ENCODE measurements around the gene INAFM2.
A peak's percentile ranks its signal among the peaks of the same experiment; 100 is the strongest.

INAFM2 gene

DNA sequence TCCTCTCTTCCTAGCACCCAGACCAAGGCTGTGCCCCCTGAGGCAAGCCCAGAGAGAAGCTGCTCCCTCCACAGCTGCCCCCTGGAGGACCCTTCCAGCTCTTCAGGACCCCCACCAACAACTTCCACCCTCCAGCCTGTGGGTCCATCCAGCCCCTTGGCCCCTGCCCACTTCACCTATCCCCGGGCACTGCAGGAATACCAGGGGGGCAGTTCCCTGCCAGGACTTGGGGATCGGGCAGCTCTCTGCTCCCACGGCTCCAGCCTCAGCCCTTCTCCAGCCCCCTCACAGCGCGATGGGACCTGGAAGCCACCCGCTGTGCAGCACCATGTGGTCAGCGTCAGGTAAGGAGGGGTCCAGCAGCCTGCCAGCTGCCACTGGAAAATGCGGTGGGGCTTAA, 40.1 kb downstream of the INAFM2 start:
- DNase-seq (ENCODE audit: low read depth in 3 of 3) = no peak

DNA sequence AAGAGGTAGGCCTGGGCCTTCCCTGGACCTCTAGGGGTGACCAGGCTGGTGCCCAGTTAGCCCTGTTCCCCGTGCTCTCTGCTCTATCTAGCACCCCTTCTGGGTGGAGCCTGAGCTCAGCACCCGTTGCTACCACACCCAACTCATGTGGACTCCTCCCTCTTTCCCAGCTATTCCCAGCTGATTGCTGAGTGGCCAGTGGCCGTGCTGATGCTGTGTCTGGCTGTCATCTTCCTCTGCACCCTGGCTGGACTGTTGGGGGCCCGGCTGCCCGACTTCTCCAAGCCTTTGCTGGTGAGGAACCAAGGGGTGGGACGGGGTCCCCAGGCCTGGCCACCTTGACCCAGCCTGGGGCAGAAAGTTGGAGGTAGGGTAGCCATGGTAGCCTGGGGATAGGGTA, 40.8 kb downstream of the INAFM2 start:
- no peak for DNase-seq (ENCODE audit: low read depth in 3 of 3)

DNA sequence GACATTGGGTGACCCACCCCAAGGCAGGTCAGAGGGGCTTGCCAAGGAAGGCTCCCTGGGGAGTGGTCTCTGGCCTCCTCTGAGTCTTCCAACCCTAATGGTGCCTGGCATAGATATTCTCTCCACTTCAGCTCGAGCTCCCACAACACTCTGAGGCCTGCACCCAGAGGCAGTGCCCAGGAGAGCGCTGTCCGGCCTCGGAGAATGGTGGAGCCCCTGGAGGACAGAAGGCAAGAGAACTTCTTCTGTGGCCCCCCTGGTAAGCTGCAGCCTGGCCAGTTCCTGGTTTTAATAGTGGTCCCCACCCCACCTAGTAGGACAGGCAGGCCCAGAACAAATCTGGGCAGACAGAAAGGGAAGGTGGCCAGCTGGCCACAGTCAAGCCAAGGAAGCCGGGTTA, 41.5 kb downstream of the INAFM2 start:
- DNase-seq (ENCODE audit: low read depth in 3 of 3) = no peak

DNA sequence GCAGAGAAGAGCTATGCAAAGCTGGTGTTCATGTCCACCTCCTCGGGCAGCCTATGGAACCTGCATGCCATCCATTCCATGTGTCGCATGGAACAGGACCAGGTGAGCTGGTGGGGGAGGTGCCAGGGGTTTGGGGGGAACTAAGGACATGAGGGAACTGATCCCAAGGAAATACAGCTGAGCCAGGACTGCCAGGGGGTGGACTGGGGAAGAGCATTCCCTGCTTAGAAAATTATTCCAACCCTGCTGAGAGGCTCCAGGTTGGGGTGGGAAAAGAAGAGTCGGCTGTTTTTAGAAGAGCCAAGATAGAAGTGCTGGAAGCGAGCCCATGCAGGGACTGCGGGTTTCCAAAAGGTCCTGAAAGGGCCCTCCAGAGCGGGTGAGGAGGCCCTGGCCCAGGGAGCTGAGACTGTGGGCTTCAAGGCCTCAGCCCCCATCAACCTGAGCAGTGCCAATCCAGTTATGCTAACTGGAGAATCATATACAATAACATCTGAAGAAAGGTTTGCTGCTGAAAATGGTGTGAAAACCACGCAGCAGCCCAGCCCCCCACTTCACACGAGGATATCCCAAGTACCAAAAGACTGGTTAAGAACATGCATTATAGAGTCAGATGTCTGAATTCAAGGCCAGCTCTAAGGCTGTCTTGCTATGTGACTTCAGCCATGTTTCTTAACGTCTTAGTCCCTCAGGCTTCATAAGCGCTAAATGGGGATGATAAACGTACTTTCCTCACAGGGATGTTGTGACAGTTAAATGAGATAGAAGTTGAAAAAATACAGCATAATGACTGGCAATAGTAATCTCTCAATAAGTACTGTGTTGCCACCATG, 42.3 kb downstream of the INAFM2 start:
- no peak for DNase-seq (ENCODE audit: low read depth in 3 of 3)

DNA sequence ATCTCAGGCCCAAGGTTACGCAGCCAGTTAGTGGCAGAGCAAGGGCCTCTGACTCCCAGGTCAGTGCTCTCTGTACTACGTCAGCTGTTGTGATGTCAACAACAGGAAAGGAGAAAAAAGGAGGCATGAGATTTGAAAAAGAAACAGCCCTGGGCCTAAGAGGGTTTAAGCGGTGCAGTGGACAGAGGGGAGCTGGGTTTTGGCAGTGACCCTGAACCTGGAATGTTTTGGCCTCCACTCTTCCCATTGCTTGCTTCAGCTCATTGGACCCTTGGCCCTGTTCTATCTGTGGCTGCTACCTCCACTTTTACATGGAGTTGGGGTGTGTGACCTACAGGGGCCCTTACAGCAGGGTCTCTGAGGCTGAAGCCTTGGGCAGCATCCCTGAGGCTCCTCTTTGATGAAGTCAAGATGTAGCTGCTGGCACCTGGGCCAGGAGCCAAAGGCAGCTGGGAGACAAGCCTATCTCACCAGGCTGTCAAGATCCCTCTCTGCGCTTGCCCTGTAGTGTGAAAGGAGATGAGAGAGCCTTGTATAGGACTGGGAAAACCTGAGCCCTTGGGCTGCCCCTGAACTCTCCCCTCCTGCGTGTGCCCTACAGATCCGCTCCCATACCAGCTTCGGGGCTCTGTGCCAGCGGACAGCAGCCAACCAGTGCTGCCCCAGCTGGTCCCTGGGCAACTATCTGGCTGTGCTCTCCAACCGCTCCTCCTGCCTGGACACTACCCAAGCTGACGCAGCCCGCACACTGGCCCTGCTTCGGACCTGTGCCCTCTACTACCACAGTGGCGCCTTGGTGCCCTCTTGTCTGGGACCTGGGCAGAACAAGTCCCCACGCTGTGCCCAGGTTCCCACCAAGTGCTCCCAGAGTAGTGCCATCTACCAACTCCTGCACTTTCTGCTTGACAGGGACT, 43.2 kb downstream of the INAFM2 start:
- DNase-seq (ENCODE audit: low read depth in 3 of 3) = no peak

DNA sequence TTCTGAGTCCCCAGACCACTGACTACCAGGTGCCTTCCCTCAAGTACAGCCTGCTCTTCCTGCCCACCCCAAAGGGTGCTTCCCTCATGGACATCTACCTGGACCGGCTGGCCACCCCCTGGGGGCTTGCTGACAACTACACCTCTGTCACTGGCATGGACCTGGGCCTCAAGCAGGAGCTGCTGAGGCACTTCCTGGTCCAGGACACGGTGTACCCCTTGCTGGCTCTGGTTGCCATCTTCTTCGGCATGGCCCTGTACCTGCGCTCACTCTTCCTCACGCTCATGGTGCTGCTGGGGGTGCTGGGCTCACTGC, 43.8 kb downstream of the INAFM2 start:
- DNase-seq (ENCODE audit: low read depth in 3 of 3) = no peak

DNA sequence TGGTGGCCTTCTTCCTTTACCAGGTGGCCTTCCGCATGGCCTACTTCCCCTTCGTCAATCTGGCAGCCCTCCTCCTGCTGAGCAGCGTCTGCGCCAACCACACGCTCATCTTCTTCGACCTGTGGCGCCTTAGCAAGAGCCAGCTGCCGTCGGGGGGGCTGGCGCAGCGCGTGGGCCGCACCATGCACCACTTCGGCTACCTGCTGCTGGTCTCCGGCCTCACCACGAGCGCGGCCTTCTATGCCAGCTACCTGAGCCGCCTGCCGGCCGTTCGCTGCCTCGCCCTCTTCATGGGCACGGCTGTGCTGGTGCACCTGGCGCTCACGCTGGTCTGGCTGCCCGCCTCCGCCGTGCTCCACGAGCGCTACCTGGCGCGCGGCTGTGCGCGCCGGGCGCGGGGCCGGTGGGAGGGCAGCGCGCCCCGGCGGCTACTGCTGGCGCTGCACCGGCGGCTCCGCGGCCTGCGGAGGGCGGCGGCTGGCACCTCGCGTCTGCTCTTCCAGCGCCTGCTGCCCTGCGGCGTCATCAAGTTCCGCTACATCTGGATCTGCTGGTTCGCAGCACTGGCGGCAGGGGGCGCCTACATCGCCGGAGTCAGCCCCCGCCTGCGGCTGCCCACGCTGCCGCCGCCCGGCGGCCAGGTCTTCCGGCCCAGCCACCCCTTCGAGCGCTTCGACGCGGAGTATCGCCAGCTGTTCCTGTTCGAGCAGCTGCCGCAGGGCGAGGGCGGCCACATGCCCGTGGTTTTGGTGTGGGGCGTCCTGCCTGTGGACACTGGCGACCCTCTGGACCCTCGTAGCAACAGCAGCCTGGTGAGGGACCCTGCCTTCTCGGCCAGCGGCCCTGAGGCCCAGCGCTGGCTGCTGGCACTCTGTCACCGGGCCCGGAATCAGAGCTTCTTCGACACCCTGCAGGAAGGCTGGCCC, 44.5 kb downstream of the INAFM2 start:
- peak; percentile 66 to 84 (median 69) for DNase-seq (ENCODE audit: low read depth in 3 of 3)

DNA sequence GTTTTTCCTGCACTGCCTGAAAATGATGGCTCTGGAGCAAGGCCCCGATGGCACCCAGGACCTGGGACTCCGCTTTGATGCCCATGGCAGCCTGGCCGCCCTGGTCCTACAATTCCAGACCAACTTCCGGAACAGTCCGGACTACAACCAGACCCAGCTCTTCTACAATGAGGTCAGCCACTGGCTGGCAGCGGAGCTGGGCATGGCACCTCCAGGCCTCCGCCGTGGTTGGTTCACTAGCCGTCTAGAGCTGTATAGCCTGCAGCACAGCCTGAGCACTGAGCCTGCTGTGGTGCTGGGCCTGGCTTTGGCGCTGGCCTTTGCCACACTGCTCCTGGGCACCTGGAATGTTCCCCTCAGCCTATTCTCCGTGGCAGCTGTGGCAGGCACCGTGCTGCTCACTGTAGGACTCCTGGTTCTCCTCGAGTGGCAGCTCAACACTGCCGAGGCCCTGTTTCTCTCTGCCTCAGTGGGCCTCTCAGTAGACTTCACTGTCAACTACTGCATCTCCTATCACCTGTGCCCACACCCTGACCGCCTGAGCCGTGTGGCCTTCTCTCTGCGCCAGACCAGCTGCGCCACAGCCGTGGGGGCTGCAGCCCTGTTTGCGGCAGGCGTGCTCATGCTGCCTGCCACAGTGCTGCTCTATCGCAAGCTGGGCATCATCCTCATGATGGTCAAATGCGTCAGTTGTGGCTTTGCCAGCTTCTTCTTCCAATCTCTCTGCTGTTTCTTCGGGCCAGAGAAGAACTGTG, 45.4 kb downstream of the INAFM2 start:
- no peak for DNase-seq (ENCODE audit: low read depth in 3 of 3)

DNA sequence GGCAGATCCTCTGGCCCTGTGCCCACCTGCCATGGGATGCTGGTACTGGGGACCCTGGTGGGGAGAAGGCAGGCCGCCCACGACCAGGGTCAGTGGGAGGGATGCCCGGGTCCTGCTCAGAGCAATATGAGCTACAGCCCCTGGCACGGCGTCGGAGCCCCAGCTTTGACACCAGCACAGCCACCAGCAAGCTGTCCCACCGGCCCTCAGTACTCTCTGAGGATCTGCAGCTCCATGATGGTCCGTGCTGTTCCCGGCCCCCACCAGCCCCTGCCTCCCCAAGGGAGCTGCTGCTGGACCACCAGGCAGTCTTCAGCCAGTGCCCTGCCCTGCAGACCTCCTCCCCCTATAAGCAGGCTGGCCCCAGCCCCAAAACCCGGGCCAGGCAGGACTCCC, 46.0 kb downstream of the INAFM2 start:
- DNase-seq (ENCODE audit: low read depth in 3 of 3) = no peak

DNA sequence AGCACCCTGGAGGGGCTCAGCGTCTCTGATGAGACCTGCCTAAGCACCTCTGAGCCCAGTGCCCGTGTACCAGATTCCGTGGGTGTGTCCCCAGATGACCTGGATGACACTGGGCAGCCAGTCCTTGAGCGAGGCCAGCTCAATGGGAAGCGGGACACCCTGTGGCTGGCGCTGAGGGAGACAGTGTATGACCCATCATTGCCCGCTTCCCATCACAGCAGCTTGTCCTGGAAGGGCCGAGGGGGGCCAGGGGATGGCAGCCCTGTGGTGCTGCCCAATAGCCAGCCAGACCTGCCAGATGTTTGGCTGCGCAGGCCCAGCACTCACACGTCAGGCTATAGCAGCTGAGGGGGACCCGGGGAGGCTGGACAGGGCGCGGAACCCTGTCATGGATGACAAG, 46.5 kb downstream of the INAFM2 start:
- DNase-seq (ENCODE audit: low read depth in 3 of 3) = no peak

DNA sequence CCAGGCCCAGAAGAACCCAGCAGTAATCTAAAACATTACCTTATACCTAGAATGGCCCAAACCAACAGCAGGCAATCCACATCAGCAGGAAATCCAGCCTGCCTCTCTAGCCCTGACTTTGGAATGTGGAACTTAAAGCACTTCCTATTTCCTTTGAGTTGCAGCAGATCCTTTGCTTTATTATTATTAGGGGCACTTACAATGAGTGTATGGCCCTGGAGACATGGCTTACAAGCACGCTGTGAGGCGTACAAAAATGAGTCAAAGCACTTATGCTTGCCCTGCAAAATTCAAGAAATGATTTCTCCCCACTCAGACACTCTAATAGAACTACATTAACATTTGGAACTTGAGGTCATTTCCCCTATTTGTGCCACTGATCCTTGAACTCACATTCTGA, 49.5 kb downstream of the INAFM2 start:
- DNase-seq (ENCODE audit: low read depth in 3 of 3) = no peak

Data from stimulated activated CD4-positive, alpha-beta T cell treated with anti-CD3 and anti-CD28 coated beads, TNF-alpha, amount 100 ng/mL, for 24 hours (primary cell).